HepG2 (cell line): ENCODE data around the gene EMC9. TPM values are rescaled to one million over a fixed set of nuclear protein-coding genes. Genes with fewer than 3 reads are reported as not detected.
A peak's percentile ranks its signal among the peaks of the same experiment; 100 is the strongest.

Experiments used
- DPF2 ChIP-seq: sonication (generic); formaldehyde crosslinking; IDR thresholded peaks from 2 replicates; pipeline ENCODE4 v1.4.0; 2020; ENCODE audit warnings: mild to moderate bottlenecking, low read depth, missing genetic modification reagents, borderline replicate concordance
- HMG20A ChIP-seq: IDR thresholded peaks from 2 replicates; pipeline ENCODE4 v1.6.1; 2016; ENCODE audit warnings: borderline replicate concordance
- NKX3-1 ChIP-seq: sonication (generic); formaldehyde crosslinking; IDR thresholded peaks from 2 replicates; pipeline ENCODE4 v1.5.0; 2020; ENCODE audit warnings: missing genetic modification reagents
- NONO ChIP-seq, 2 experiments: fragments of 450-650 bp in 1 of 2; sonication (generic) in 1 of 2; formaldehyde crosslinking in 1 of 2; IDR thresholded peaks in 1 of 2; conservative IDR thresholded peaks in 1 of 2; 2 replicates each; pipeline versions ENCODE4 v1.6.1 to v1.8.0; 2017 to 2022; ENCODE audit warnings: mild to moderate bottlenecking in 1 of 2, missing genetic modification reagents in 1 of 2, moderate library complexity in 1 of 2
- REL ChIP-seq: sonication (generic); formaldehyde crosslinking; conservative IDR thresholded peaks from 2 replicates; pipeline ENCODE4 v1.8.0; 2022; ENCODE audit warnings: mild to moderate bottlenecking, missing genetic modification reagents, moderate library complexity
- SIN3B ChIP-seq: fragments of 150-350 bp; IDR thresholded peaks from 2 replicates; pipeline ENCODE4 v1.6.1; 2014; ENCODE audit warnings: low read length
- ZNF235 ChIP-seq: sonication (generic); formaldehyde crosslinking; IDR thresholded peaks from 2 replicates; pipeline ENCODE4 v1.8.1; 2023; ENCODE audit warnings: mild to moderate bottlenecking, missing genetic modification reagents, borderline replicate concordance
- ZNF564 ChIP-seq: sonication (generic); formaldehyde crosslinking; IDR thresholded peaks from 2 replicates; pipeline ENCODE4 v1.8.1; 2023; ENCODE audit warnings: mild to moderate bottlenecking, missing genetic modification reagents
- ZNF737 ChIP-seq: sonication (generic); formaldehyde crosslinking; IDR thresholded peaks from 2 replicates; pipeline ENCODE4 v1.5.0; 2020; ENCODE audit warnings: missing genetic modification reagents, mild to moderate bottlenecking, borderline replicate concordance
- ZNF841 ChIP-seq: sonication (generic); formaldehyde crosslinking; IDR thresholded peaks from 2 replicates; pipeline ENCODE4 v1.8.1; 2023; ENCODE audit warnings: missing genetic modification reagents, borderline replicate concordance
- ZSCAN30 ChIP-seq: sonication (generic); formaldehyde crosslinking; IDR thresholded peaks from 2 replicates; pipeline ENCODE4 v1.5.0; 2020; ENCODE audit warnings: mild to moderate bottlenecking, missing genetic modification reagents
- polyA plus RNA-seq, 8 experiments: library from polyadenylated mRNA; depleted of rRNA in 3 of 8; stranded (reverse) in 7 of 8; unstranded in 1 of 8; fragments of >200 nt; fragmentation: Illumina TruSeq in 4 of 8; extraction: Trizol in 4 of 8; gene quantifications; 2 replicates each; pipeline versions ENCODE4 v1.2.1 to v1.2.3, GENCODE V29; 2011 to 2016; ENCODE audit warnings: low read depth in 4 of 8, missing spikeins in 1 of 8, mixed read lengths in 1 of 8; ENCODE audit not compliant: insufficient read depth in 1 of 8
- total RNA-seq, 5 experiments: library from RNA; depleted of rRNA; stranded (reverse); fragments of >200 nt; fragmentation: Illumina TruSeq; extraction: Trizol; gene quantifications; 2 replicates each; pipeline ENCODE4 v1.2.3, GENCODE V29; 2016; ENCODE audit warnings: low read depth in 1 of 5
- TF ChIP-seq, protein P1 (sequence below): sonication (generic); formaldehyde crosslinking; IDR thresholded peaks from 2 replicates; pipeline ENCODE4 v1.4.0; 2020; ENCODE audit warnings: missing genetic modification reagents, borderline replicate concordance
- TF ChIP-seq, protein P2 (sequence below): sonication (generic); formaldehyde crosslinking; IDR thresholded peaks from 2 replicates; pipeline ENCODE4 v1.5.1; 2020; ENCODE audit warnings: mild to moderate bottlenecking, moderate library complexity, missing genetic modification reagents
- TF ChIP-seq, protein P3 (sequence below): sonication (generic); formaldehyde crosslinking; conservative IDR thresholded peaks from 2 replicates; pipeline ENCODE4 v1.4.0; 2020; ENCODE audit warnings: missing genetic modification reagents
- TF ChIP-seq, protein P4 (sequence below): sonication (generic); formaldehyde crosslinking; IDR thresholded peaks from 2 replicates; pipeline ENCODE4 v1.4.0; 2020; ENCODE audit warnings: missing genetic modification reagents

EMC9 gene
- total and polyA plus RNA-seq, 2 of the 13 experiments (the other 11 are each of a cell fraction or from before 2014, with no cell fraction given), result 60.5 to 78.7 TPM

DNA sequence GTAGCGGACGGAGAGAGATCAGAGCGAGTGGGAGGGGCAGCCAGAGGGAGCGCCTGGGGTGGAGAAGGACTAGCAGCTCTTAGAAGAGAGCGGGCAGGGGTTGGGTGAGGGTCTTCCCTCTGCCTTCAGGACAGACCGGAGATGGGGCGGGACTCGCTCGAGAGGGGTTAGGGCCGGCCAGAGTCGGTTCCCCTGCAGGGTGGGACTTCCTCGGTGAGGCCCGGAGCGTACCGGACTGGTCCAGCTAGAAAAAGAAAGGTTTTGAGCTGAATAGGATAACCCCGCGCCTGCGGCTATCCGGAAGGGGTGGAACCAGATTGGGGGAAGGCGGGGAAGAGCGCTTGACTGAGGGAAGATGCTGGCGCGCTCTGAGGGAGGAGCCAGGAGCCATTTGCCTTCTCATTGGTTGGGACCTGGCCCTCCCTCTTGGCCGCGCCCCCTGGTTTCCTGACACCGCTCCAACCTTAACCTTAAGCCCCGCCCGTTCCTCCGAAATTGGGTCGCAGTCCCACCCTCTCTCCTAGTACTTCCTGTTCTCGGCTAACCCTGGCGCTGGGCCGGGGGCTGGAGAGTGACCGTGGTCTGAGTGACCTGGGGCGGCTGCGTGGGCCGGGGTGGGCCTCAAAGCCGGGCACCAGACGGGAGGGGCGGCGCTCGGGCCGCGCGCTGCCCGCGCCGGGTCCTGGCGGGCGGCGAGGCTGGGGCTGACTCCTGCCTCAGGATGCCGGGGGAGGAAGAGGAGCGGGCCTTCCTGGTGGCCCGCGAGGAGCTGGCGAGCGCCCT is 5.8 kb upstream of the EMC9 start, which contains the start of gene RNF31 (continued):
- TF ChIP-seq NKX3-1 (CRISPR knock-in tag) (peak; percentile 56), REL (CRISPR knock-in tag) (no peak), ZNF235 (CRISPR knock-in tag) (0 out of 2 replicates have a peak, but pooled peaks have one; percentile 2), ZNF841 (CRISPR knock-in tag) (no peak), HMG20A (CRISPR knock-in tag) (no peak), ZNF737 (CRISPR knock-in tag) (no peak), NONO (IDR thresholded peaks at IDR 0.05) (no peak), NONO (CRISPR knock-in tag; conservative IDR thresholded peaks at IDR 0.05) (no peak), ZNF564 (CRISPR knock-in tag) (no peak), SIN3B (no peak), ZSCAN30 (CRISPR knock-in tag) (no peak), DPF2 (CRISPR knock-in tag) (no peak)
- TF ChIP-seq, protein P1, sequence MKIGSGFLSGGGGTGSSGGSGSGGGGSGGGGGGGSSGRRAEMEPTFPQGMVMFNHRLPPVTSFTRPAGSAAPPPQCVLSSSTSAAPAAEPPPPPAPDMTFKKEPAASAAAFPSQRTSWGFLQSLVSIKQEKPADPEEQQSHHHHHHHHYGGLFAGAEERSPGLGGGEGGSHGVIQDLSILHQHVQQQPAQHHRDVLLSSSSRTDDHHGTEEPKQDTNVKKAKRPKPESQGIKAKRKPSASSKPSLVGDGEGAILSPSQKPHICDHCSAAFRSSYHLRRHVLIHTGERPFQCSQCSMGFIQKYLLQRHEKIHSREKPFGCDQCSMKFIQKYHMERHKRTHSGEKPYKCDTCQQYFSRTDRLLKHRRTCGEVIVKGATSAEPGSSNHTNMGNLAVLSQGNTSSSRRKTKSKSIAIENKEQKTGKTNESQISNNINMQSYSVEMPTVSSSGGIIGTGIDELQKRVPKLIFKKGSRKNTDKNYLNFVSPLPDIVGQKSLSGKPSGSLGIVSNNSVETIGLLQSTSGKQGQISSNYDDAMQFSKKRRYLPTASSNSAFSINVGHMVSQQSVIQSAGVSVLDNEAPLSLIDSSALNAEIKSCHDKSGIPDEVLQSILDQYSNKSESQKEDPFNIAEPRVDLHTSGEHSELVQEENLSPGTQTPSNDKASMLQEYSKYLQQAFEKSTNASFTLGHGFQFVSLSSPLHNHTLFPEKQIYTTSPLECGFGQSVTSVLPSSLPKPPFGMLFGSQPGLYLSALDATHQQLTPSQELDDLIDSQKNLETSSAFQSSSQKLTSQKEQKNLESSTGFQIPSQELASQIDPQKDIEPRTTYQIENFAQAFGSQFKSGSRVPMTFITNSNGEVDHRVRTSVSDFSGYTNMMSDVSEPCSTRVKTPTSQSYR, result peak; percentile 3
- TF ChIP-seq, protein P2, sequence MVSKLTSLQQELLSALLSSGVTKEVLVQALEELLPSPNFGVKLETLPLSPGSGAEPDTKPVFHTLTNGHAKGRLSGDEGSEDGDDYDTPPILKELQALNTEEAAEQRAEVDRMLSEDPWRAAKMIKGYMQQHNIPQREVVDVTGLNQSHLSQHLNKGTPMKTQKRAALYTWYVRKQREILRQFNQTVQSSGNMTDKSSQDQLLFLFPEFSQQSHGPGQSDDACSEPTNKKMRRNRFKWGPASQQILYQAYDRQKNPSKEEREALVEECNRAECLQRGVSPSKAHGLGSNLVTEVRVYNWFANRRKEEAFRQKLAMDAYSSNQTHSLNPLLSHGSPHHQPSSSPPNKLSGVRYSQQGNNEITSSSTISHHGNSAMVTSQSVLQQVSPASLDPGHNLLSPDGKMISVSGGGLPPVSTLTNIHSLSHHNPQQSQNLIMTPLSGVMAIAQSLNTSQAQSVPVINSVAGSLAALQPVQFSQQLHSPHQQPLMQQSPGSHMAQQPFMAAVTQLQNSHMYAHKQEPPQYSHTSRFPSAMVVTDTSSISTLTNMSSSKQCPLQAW, result no peak
- TF ChIP-seq, protein P3, sequence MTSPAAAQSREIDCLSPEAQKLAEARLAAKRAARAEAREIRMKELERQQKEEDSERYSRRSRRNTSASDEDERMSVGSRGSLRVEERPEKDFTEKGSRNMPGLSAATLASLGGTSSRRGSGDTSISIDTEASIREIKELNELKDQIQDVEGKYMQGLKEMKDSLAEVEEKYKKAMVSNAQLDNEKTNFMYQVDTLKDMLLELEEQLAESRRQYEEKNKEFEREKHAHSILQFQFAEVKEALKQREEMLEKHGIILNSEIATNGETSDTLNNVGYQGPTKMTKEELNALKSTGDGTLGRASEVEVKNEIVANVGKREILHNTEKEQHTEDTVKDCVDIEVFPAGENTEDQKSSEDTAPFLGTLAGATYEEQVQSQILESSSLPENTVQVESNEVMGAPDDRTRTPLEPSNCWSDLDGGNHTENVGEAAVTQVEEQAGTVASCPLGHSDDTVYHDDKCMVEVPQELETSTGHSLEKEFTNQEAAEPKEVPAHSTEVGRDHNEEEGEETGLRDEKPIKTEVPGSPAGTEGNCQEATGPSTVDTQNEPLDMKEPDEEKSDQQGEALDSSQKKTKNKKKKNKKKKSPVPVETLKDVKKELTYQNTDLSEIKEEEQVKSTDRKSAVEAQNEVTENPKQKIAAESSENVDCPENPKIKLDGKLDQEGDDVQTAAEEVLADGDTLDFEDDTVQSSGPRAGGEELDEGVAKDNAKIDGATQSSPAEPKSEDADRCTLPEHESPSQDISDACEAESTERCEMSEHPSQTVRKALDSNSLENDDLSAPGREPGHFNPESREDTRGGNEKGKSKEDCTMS (CRISPR knock-in tag), result no peak
- TF ChIP-seq, protein P4, sequence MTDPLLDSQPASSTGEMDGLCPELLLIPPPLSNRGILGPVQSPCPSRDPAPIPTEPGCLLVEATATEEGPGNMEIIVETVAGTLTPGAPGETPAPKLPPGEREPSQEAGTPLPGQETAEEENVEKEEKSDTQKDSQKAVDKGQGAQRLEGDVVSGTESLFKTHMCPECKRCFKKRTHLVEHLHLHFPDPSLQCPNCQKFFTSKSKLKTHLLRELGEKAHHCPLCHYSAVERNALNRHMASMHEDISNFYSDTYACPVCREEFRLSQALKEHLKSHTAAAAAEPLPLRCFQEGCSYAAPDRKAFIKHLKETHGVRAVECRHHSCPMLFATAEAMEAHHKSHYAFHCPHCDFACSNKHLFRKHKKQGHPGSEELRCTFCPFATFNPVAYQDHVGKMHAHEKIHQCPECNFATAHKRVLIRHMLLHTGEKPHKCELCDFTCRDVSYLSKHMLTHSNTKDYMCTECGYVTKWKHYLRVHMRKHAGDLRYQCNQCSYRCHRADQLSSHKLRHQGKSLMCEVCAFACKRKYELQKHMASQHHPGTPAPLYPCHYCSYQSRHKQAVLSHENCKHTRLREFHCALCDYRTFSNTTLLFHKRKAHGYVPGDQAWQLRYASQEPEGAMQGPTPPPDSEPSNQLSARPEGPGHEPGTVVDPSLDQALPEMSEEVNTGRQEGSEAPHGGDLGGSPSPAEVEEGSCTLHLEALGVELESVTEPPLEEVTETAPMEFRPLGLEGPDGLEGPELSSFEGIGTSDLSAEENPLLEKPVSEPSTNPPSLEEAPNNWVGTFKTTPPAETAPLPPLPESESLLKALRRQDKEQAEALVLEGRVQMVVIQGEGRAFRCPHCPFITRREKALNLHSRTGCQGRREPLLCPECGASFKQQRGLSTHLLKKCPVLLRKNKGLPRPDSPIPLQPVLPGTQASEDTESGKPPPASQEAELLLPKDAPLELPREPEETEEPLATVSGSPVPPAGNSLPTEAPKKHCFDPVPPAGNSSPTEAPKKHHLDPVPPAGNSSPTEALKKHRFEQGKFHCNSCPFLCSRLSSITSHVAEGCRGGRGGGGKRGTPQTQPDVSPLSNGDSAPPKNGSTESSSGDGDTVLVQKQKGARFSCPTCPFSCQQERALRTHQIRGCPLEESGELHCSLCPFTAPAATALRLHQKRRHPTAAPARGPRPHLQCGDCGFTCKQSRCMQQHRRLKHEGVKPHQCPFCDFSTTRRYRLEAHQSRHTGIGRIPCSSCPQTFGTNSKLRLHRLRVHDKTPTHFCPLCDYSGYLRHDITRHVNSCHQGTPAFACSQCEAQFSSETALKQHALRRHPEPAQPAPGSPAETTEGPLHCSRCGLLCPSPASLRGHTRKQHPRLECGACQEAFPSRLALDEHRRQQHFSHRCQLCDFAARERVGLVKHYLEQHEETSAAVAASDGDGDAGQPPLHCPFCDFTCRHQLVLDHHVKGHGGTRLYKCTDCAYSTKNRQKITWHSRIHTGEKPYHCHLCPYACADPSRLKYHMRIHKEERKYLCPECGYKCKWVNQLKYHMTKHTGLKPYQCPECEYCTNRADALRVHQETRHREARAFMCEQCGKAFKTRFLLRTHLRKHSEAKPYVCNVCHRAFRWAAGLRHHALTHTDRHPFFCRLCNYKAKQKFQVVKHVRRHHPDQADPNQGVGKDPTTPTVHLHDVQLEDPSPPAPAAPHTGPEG (CRISPR knock-in tag), result no peak; the same call in 1 of the 2 replicates
